ENCODE data around the gene GRIK4. TPM values are rescaled to one million over a fixed set of nuclear protein-coding genes. Genes with fewer than 3 reads are reported as not detected.
A peak's percentile ranks its signal among the peaks of the same experiment; 100 is the strongest.

The GRIK4 gene
- polyA plus RNA-seq, 1 experiment, result 0.55 TPM

- no peaks in the 10 kb centered on the region; the same call in 1 of the 2 replicates for H3K9me3 ChIP-seq (ENCODE audit: control insufficient read depth, insufficient read depth, low read length)
- POLR2A ChIA-PET, result interaction anchor here (0.5 kb wide), 1 partner anchor 58 kb away, joined by 3 read pairs; no protein-coding TSS in a partner anchor
- H3K27me3 ChIP-seq (ENCODE audit: control insufficient read depth, insufficient read depth, low read length), result peaks cover 30% of the 10 kb centered on the region
- no peak for DNase-seq (ENCODE audit: low read depth, low spot score)
- TF ChIP-seq CTCF (IDR thresholded peaks at IDR 0.05; ENCODE audit: low read depth, low read length), result no peak
- CTCF ChIA-PET, result interaction anchor here (0.9 kb wide), 1 partner anchor 18 kb away, joined by 4 read pairs; no protein-coding TSS in a partner anchor
- no peak overlapping the region for H3K4me3 ChIP-seq (ENCODE audit: low read depth, low read length)
- no peak overlapping the region for H3K27ac ChIP-seq (ENCODE audit: low read depth, low read length)
Measured at GRCh38 chr11:120667281-120667680, 155.7 kb downstream of the GRIK4 start.

GRCh38 chr11:120667934-120668333, 156.4 kb downstream of the GRIK4 start:
- no peaks in the 10 kb centered on the region; the same call in 1 of the 2 replicates for H3K9me3 ChIP-seq (ENCODE audit: control insufficient read depth, insufficient read depth, low read length)
- peaks cover 28% of the 10 kb centered on the region for H3K27me3 ChIP-seq (ENCODE audit: control insufficient read depth, insufficient read depth, low read length)
- DNase-seq (ENCODE audit: low read depth, low spot score), result no peak
- no peak for TF ChIP-seq CTCF (IDR thresholded peaks at IDR 0.05; ENCODE audit: low read depth, low read length)
- POLR2A ChIA-PET, result no interaction called here
- H3K27ac ChIP-seq (ENCODE audit: low read depth, low read length), result no peak overlapping the region
- CTCF ChIA-PET, result no interaction called here
- no peak overlapping the region for H3K4me3 ChIP-seq (ENCODE audit: low read depth, low read length)

- Histone ChIP-seq H3K27ac (ENCODE audit: low read depth, low read length) (no peak overlapping the region), H3K27me3 (ENCODE audit: control insufficient read depth, insufficient read depth, low read length) (peaks cover 24% of the 10 kb centered on the region), H3K4me3 (ENCODE audit: low read depth, low read length) (no peak overlapping the region), H3K9me3 (ENCODE audit: control insufficient read depth, insufficient read depth, low read length) (no peaks in the 10 kb centered on the region; the same call in 1 of the 2 replicates)
- no peak for TF ChIP-seq CTCF (IDR thresholded peaks at IDR 0.05; ENCODE audit: low read depth, low read length)
- ChIA-PET CTCF (no interaction called here), POLR2A (no interaction called here)
- no peak for DNase-seq (ENCODE audit: low read depth, low spot score)
Measured at GRCh38 chr11:120668537-120668936, 157.0 kb downstream of the GRIK4 start.

- Histone ChIP-seq H3K9me3 (ENCODE audit: control insufficient read depth, insufficient read depth, low read length) (no peaks in the 10 kb centered on the region), H3K27me3 (ENCODE audit: control insufficient read depth, insufficient read depth, low read length) (peaks cover 17% of the 10 kb centered on the region), H3K27ac (ENCODE audit: low read depth, low read length) (no peak overlapping the region), H3K4me3 (ENCODE audit: low read depth, low read length) (no peak overlapping the region)
- POLR2A ChIA-PET, result no interaction called here
- CTCF ChIA-PET, result interaction anchor here (4.8 kb wide), 1 partner anchor 11 kb away, joined by 35 read pairs; no protein-coding TSS in a partner anchor
- TF ChIP-seq CTCF (IDR thresholded peaks at IDR 0.05; ENCODE audit: low read depth, low read length), result no peak
- DNase-seq (ENCODE audit: low read depth, low spot score), result peak; percentile 6
Measured at GRCh38 chr11:120674542-120674941, 163.0 kb downstream of the GRIK4 start.

GRCh38 chr11:120675171-120675570, 163.6 kb downstream of the GRIK4 start:
- ChIA-PET CTCF (interaction anchor here (4.8 kb wide), 1 partner anchor 10 kb away, joined by 35 read pairs; no protein-coding TSS in a partner anchor), POLR2A (no interaction called here)
- no peak for TF ChIP-seq CTCF (IDR thresholded peaks at IDR 0.05; ENCODE audit: low read depth, low read length)
- H3K4me3 ChIP-seq (ENCODE audit: low read depth, low read length), result no peak overlapping the region
- DNase-seq (ENCODE audit: low read depth, low spot score), result no peak
- peaks cover 17% of the 10 kb centered on the region for H3K27me3 ChIP-seq (ENCODE audit: control insufficient read depth, insufficient read depth, low read length)
- H3K27ac ChIP-seq (ENCODE audit: low read depth, low read length), result no peak overlapping the region
- H3K9me3 ChIP-seq (ENCODE audit: control insufficient read depth, insufficient read depth, low read length), result no peaks in the 10 kb centered on the region

Data from AG04450 (cell line).